ENCODE data around the gene BTRC.

The BTRC gene

DNA sequence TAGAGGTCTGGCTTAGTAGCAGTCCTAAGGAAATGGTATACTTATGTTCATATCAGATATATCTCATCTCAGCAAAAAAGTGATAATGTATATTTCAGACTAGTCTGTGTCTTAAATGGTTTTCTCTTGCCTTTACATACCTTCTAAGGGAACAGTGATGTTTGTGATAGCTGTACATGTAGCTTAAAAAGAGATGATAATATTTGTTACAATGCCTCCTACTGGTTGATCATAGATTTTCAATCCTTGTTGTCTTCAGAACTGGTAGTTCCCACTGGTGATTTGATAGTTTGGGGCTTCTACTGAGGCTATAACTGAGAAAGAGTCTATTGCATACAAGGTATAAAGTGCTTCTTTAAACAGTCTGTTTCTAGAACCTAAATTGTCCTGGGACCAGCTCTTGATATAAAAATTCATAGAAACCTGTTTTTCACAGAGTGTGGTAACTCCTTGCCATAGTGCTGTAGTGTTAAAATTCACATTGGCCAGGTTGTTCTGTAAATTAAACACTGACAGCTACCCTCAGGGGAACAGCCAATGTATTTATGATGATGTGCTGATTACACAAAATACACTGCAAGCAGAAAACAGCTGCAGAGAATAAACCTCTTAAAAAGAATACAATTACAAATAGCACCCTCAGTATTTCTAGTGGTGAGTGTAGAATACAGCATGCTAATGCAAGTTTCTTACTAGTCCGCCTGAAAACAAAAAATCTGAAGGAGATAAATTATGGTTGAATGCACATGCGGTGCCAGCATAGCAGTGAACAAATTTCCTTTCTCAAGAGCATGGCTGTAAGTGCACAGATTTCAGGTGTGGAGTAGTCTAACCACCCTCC is 90.3 kb downstream of the BTRC start:
- no peak for DNase-seq (ENCODE audit: low read depth in 2 of 2)

DNA sequence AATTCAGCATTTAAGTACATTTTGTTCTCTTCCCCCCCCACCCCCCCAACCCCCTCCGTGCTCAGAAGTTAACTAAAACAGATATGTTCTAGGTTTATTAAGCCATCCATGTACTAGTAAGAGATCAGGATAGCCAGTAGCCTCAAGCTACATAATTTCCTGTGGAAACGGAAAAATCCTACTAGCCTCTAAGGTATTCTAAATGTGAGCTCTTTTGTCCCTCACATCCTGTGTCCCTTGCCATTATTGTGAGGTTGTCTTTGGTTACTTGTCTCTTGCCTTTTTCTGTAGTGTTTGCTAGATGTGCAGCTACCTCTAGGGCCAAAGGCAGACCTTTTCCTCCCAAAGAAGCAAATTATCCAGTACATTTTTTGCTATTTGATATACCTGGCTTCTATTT is 92.1 kb downstream of the BTRC start:
- no peak for DNase-seq (ENCODE audit: low read depth in 2 of 2)

- DNase-seq (ENCODE audit: low read depth in 2 of 2) = no peak
These were observed 93.0 kb downstream of the BTRC start for GRCh38 chr10:101446947-101447346.

GRCh38 chr10:101447477-101447876 is 93.5 kb downstream of the BTRC start:
- DNase-seq (ENCODE audit: low read depth in 2 of 2) = no peak

DNA sequence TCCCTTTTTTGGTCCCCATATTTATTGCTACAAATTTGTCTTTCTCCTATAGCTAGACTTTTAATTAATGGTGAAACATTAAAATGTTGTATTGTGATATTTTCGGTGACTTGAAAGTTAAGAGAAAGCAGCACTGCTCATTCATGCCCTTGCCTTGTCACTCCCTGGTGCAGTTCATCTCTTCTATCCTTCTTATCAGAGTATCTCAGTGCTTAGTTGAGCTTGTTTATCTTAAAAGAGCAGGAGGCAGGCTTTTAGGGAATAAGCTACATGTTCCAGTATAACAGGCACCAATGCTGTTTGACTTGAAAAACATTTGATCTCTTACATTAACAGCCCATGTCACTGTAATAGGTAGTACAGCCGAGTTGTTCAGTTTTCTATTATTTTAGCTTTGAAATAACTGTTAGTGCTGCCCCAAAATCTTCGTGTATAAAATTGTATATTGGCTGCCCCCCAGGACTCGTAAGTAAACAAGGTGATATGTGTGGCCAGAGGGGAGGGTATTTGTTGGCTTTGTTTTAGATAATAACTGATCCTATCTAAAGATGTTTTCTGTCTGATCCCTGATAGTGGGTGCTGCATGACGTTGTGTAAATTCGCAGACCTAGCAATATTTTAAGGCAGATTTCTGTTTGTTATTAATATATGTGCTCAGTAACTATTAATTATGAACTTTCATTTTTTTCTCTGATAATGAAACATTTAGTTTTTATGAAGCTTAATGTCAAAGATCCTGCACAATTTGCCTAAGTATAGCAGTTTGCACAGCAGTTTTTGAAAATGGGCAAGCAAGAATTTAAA is 96.5 kb downstream of the BTRC start:
- no peak for DNase-seq (ENCODE audit: low read depth in 2 of 2)

GRCh38 chr10:101451261-101451660 is 97.3 kb downstream of the BTRC start:
- DNase-seq (ENCODE audit: low read depth in 2 of 2) = no peak

DNA sequence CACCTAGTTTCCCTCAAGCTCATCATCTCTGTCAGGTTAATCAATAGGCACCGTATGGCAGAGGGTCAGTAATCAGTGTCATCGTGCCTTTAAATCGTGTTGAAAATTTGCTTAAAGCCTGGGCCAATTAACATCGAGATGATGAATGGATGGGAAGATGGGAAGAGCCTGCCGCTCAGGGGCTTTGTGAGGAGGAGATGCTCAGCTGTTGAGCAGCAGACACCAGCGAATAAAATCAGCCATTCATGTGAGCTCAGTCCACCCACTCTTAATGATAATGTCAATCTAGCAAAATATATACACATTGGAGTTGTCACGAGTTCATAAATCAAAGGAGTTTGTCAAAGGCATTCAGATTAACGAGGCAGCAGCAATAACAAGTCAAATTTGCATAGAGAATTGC is 97.7 kb downstream of the BTRC start:
- DNase-seq (ENCODE audit: low read depth in 2 of 2) = no peak

DNA sequence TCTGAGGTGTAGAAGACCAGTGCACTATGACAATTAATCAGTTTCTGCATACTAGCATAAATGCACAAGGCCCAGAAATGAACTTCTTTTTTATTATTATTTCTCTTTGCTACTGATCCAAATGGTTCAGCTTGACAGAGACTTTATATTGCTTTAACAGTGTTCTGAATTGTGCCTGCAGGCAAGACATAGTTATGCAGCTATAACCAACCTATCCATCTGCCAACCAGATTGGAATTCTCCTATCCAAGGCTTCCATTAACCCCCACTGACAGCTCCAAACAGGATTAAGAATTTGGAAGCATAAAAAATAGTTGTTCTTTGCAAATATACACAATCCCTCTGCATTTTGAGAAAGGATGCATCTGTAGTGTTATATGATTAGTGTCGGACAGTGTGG is 98.2 kb downstream of the BTRC start:
- no peak for DNase-seq (ENCODE audit: low read depth in 2 of 2)

DNA sequence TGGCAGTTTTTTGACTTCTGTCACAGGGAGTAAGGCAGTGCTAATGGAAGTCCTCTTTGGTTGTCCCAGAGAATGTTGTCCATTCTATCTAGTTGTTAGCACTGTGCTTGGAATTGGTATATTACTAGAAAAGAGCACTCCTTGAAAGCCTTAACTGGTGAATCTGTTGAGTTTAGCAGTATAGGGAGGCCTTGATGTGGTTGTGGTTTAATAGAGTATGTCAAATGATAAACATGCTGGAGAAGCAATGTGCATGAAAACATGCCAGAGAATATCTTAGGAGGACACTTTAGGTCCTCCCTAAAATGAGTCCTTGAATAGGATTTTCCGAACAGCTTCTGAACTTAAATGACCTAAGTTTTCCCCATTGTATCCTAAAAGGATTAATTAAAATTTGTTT is 98.6 kb downstream of the BTRC start:
- DNase-seq (ENCODE audit: low read depth in 2 of 2) = no peak

- DNase-seq (ENCODE audit: low read depth in 2 of 2) = no peak
These were observed 99.4 kb downstream of the BTRC start for GRCh38 chr10:101453318-101453717.

DNA sequence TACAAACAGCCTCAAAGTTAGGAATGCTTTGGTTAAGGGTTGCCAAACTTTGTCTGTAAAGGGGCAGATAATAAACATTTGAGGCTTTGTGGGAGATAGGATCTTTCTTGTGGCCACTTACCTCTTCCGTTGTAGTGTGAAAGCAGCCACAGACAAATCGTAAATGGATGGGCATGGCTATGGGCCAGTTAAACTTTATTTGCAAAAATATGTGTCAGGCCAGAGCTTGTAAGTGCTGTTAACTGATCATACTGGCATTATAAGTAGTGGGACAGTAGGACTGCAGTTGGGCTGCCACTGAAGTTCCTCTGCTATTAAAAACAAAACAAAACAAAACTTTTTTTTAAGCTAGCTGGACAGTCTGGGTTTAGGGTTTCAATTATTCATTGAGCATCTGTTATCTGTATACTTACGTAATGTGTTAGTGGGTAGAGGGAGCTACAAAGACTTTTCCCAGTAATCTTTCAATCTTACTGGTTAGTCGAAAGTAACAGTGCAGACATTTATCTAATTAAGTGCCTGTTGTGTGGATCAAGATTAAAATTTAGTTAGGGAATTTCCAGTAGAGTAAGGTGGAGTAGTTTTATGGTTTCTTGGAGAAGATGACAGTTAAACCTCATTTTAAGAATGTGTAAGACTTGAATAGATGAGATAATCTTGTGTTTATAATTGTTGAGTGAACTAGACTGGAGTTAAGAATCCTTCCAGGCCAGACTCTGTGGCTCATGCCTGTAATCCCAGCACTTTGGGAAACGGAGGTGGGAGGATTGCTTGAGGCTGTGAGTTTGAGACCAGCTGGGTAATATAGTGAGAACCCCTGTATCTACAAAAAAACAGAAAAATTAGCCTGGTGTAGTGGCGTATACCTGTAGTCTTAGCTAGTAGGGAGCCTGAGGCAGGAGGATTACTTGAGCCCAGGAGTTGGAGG is 100.1 kb downstream of the BTRC start:
- DNase-seq (ENCODE audit: low read depth in 2 of 2) = no peak

- DNase-seq (ENCODE audit: low read depth in 2 of 2) = no peak
These were observed 104.9 kb downstream of the BTRC start for GRCh38 chr10:101458869-101459268.

DNA sequence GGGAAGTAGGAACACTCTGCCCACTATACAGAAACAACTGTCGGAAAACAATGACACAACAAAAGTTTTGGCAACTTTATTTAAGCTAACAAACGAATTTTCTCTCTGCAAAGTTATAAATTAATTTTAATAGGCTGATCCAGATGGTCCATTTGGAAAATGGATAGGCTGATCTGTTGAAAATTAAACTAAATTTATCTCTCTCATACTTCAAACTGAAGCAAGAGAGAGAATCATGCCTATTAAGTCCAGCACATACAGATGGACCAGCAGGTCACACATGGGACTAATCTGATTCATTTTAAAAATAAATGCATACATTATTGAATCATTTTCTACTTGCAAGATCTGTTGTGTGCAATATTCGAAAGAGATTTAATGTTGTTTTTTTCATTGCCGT is 110.1 kb downstream of the BTRC start:
- DNase-seq (ENCODE audit: low read depth in 2 of 2) = no peak

- DNase-seq (ENCODE audit: low read depth in 2 of 2) = no peak
These were observed 110.6 kb downstream of the BTRC start for GRCh38 chr10:101464599-101464998.

- no peak for DNase-seq (ENCODE audit: low read depth in 2 of 2)
These were observed 112.3 kb downstream of the BTRC start for GRCh38 chr10:101466016-101466912.

DNA sequence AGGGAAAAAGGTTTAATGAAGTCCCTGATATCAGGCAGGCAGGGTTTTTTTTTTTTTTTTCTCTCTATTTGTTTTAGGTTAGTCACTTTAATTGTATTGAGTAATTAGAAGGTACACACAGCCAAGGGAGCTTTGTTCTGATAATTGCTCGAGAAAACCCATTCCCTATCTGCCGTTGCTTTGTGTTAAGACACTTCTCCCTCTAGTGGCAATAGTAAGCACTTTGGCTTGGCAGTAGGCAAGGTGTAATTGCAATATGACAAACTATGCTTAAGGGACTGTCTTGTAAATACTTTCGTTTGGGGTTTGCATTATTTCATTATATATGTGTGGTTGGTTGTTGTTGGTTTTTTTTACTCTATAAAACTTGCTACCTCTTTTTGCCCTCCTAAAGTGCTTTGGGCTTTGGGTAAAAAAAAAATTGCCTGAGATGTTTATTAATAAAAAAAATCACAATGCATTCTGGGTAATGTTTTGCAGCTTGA is 113.4 kb downstream of the BTRC start:
- DNase-seq (ENCODE audit: low read depth in 2 of 2) = peak in 1 of 2 donors; percentile 24

- no peak for DNase-seq (ENCODE audit: low read depth in 2 of 2)
These were observed 114.2 kb downstream of the BTRC start for GRCh38 chr10:101468159-101468558.

- DNase-seq (ENCODE audit: low read depth in 2 of 2) = no peak
These were observed 122.4 kb downstream of the BTRC start for GRCh38 chr10:101476383-101476782.

GRCh38 chr10:101478956-101479355 is 125.0 kb downstream of the BTRC start:
- no peak for DNase-seq (ENCODE audit: low read depth in 2 of 2)

GRCh38 chr10:101481256-101481655 is 127.3 kb downstream of the BTRC start:
- DNase-seq (ENCODE audit: low read depth in 2 of 2) = no peak

- no peak for DNase-seq (ENCODE audit: low read depth in 2 of 2)
These were observed 128.6 kb downstream of the BTRC start for GRCh38 chr10:101482568-101482967.
